Effector CD8-positive, alpha-beta T cell (primary cell): ENCODE data around the gene LDHB.
"Not testable (repeated sequence)": the region's sequence is repeated elsewhere in the genome, so short reads cannot be mapped to it uniquely, and the experiment has no call there.

Source experiments
- DNase-seq: peaks from one replicate; lab custom pipeline; 2025; lab: John Stamatoyannopoulos, UW

LDHB gene

GRCh38 chr12:21607701-21608100 is 49.9 kb downstream of the LDHB start:
- DNase-seq = no peak

- no peak for DNase-seq
These were observed 51.5 kb downstream of the LDHB start for GRCh38 chr12:21606175-21606574.

- no peak for DNase-seq
These were observed 53.2 kb downstream of the LDHB start, which contains the start of gene GYS2 for GRCh38 chr12:21604245-21605101. Gene GYS2 (minus strand): TSS chr12:21604847. CDS start chr12:21604592, 255 bp downstream.

- no peak for DNase-seq
These were observed 54.9 kb downstream of the LDHB start for GRCh38 chr12:21602774-21603173.

DNA sequence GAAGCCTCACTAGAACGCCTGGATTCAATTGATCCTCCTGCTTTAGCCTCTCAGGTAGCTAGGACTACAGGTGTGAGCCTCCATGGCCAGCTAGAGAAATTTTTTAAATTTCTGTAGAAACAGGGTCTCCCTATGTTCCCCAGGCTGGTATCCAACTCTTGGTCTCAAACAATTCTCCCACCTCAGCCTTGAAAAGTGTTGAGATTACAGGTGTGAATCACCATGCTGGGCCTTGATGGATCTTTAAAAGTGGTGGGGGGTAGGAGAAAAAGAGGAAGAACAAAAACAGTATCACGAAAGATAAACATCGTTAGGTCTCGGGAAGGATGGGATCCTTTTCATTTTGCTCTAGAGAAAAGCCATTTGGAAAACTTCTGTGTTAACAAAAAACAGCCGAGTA is 57.4 kb downstream of the LDHB start:
- DNase-seq = no peak

DNA sequence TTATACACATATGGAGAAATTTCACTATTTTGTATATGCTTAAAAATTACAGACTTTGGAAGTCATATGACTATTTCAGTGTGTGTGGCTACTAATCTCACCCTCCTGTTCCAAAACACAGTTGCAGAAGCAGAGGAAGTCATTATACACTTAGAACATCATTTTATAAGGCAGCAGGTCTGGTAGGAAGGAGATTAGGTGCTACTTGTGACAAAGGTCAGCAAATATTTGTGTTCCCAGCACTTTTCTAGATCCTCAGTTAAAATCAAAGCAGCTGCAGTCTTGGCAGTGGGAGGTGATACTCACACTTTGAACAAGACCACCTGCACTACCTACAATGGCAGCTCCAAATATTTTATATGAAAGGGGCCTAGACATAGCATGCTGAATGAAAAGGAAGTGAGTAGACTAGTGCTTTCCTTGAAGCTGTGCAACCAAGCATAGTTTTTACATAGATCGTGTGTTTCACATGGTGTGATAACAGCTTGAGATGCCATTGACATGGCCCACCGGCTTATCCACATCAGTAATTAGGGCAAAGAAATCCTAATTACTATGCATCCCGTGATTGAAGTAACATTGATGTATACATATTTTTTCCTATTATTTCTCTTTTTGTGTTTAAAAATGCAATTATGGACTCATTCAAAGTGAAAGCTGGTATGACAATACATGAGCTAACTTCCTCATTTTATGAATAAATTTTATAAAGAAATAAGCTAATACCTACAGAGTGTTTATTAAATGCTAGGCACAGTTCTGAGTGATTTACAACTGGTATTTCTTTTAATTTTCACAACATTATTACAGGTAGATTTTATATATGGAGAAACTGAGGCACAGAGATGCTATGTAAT is 58.3 kb downstream of the LDHB start:
- no peak for DNase-seq

- DNase-seq = no peak
These were observed 59.0 kb downstream of the LDHB start for GRCh38 chr12:21598651-21599050.

GRCh38 chr12:21595356-21595755 is 62.3 kb downstream of the LDHB start:
- not testable (repeated sequence) for DNase-seq

DNA sequence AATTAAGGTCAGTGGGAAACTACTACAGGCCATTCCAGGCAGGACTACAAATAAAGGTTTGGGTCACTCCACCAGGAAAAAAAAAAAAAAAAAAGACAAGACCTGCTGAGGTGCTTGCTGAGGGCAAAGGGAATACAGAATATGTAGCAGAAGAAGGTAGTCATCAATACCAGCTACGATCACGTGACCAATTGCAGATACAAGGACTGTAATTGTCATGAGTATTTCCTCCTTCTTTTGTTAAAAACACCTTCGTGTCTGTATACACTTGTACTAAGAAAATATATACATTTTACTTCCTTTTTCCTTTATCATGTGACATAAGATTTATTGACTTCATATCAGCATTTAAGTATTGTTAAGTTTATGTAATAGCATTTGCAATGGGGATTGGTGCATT is 72.2 kb downstream of the LDHB start:
- DNase-seq = no peak
